ENCODE measurements around the gene PPP1R14B.
"Not testable (repeated sequence)": the region's sequence is repeated elsewhere in the genome, so short reads cannot be mapped to it uniquely, and the experiment has no call there.

Gene PPP1R14B

GRCh38 chr11:64248578-64248977 lies 1.8 kb upstream of the PPP1R14B start:
- no peak for TF ChIP-seq CTCF (IDR thresholded peaks at IDR 0.05; ENCODE audit: insufficient read depth, missing control alignments)
- DNase-seq (ENCODE audit: insufficient read length, low spot score): no peak
- no peak for FAIRE-seq

GRCh38 chr11:64247729-64248531 lies 1.2 kb upstream of the PPP1R14B start:
- FAIRE-seq (no peak), DNase-seq (ENCODE audit: insufficient read length, low spot score) (no peak)
- TF ChIP-seq CTCF (IDR thresholded peaks at IDR 0.05; ENCODE audit: insufficient read depth, missing control alignments): no peak

GRCh38 chr11:64246621-64246870 lies 197 bp downstream of the PPP1R14B start:
- not testable (repeated sequence) for FAIRE-seq; DNase-seq (ENCODE audit: insufficient read length, low spot score)

DNA sequence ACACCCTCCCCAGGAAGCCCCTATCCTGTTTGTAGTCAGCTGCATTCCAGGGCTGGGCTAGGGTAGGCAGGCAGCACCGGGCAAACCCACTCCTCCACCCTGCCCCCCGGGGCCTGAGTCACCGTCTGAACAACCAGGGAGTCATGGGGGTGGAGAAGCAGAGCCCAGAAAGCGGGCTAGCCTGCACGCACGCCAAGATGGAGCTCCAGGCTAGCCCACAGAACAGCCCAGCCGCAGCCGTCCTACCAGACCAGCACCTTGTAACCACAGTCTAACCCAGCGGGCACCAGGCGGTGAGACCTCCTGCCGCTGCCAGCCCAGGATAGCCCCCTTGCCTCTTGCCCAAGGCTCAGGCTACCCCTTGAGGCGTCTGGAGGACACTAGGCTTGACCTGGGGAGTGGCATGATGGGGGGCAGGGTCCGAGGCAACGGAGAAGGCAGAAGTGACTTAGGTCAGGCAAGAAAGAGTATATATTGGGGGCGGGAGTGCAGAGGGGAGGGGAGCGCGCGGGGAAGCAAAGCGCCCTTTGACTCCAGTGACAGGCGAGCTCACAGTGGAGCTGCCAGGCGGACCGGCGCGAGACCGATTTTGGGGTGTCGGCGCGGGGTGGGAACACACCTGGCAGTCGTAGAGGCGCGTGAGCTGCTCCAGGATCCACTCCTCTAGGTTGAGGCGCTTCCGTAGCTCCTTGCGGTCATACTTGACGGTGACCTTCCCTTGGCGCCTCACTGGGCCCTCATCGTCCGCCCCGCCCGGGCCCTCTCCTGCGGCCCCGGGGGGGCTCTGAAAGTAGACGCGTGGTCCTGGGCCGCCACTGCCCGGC lies 734 bp downstream of the PPP1R14B start:
- no peak for TF ChIP-seq CTCF (IDR thresholded peaks at IDR 0.05; ENCODE audit: insufficient read depth, missing control alignments)
- FAIRE-seq (no peak), DNase-seq (ENCODE audit: insufficient read length, low spot score) (no peak)

- no peak for DNase-seq (ENCODE audit: insufficient read length, low spot score)
- no peak for TF ChIP-seq CTCF (IDR thresholded peaks at IDR 0.05; ENCODE audit: insufficient read depth, missing control alignments)
- no peak for FAIRE-seq
Measured at GRCh38 chr11:64245401-64245796, 1.3 kb downstream of the PPP1R14B start.

GRCh38 chr11:64244966-64245365 lies 1.8 kb downstream of the PPP1R14B start:
- DNase-seq (ENCODE audit: insufficient read length, low spot score): no peak
- FAIRE-seq: no peak
- TF ChIP-seq CTCF (IDR thresholded peaks at IDR 0.05; ENCODE audit: insufficient read depth, missing control alignments): no peak

DNA sequence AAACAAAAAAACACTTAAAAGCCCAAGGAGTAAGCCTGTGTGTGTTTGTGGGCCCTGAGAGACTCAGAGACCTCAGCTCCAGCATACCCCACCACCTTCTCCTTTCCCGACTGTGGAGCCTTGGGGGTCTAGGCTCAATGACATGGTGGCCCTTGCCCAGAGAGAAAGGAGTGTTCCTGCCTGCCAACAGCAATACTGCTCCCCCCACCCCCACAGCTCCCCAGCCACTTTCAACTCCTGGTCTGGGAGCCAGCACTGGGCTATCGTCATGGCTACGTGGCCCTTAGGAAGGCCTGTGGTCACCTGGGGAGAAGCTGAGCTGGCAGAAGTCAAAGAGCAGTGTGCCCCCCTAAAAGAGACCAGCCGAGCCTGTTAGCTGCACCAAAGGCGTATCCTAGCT lies 2.6 kb downstream of the PPP1R14B start:
- no peak for DNase-seq (ENCODE audit: insufficient read length, low spot score)
- no peak for FAIRE-seq
- no peak for TF ChIP-seq CTCF (IDR thresholded peaks at IDR 0.05; ENCODE audit: insufficient read depth, missing control alignments)

Measured in D721Med (cell line).